MCF 10A (cell line): ENCODE measurements around the gene VCL. TPM values are rescaled to one million over a fixed set of nuclear protein-coding genes. Genes with fewer than 3 reads are reported as not detected.

ENCODE experiments used
- BruUV-seq: library from RNA; stranded (reverse); fragments of 400-500 nt; replicated peaks from 2 replicates; lab custom pipeline; 2021; lab: Mats Ljungman, UMichigan
- CTCF ChIA-PET: fragments of 300-600 bp; sonication (Branson Sonifier 250); formaldehyde crosslinking; extraction: SDS; loops from one replicate; lab custom pipeline; 2021; ENCODE audit warnings: antibody characterized with exemption, inconsistent platforms; lab: Yijun Ruan, JAX
- POLR2A ChIA-PET: fragments of 300-600, 350-650 bp; sonication (Branson Sonifier 250); formaldehyde crosslinking; extraction: SDS; loops from one replicate; lab custom pipeline; 2020; ENCODE audit warnings: antibody characterized with exemption, inconsistent platforms; lab: Yijun Ruan, JAX
- DNase-seq: peaks from one replicate; pipeline ENCODE4 v3.0.0-alpha.2; 2018; ENCODE audit not compliant: unreplicated experiment
- H3K27ac Mint-ChIP-seq: one replicate; pipeline ENCODE4 v1.8.0; 2022; ENCODE audit warnings: mild to moderate bottlenecking, low read depth, mixed read lengths; ENCODE audit not compliant: unreplicated experiment
- H3K27me3 Mint-ChIP-seq: one replicate; pipeline ENCODE4 v1.8.0; 2022; ENCODE audit warnings: mixed read lengths; ENCODE audit not compliant: insufficient read depth, unreplicated experiment
- H3K36me3 Mint-ChIP-seq: one replicate; pipeline ENCODE4 v1.8.0; 2022; ENCODE audit warnings: mild to moderate bottlenecking, moderate library complexity, mixed read lengths; ENCODE audit not compliant: insufficient read depth, unreplicated experiment
- H3K4me1 Mint-ChIP-seq: one replicate; pipeline ENCODE4 v1.8.0; 2022; ENCODE audit warnings: mixed read lengths; ENCODE audit not compliant: insufficient read depth, unreplicated experiment
- H3K4me3 Mint-ChIP-seq: one replicate; pipeline ENCODE4 v1.8.0; 2022; ENCODE audit warnings: mild to moderate bottlenecking, moderate library complexity, mixed read lengths; ENCODE audit not compliant: unreplicated experiment
- H3K9me3 Mint-ChIP-seq: one replicate; pipeline ENCODE4 v1.8.0; 2022; ENCODE audit warnings: mixed read lengths; ENCODE audit not compliant: unreplicated experiment
- CTCF ChIP-seq: fragments of 200-600 bp; IDR thresholded peaks from one replicate; pipeline ENCODE4 v1.8.0; 2022; ENCODE audit warnings: antibody characterized with exemption, mild to moderate bottlenecking; ENCODE audit not compliant: unreplicated experiment
- intact Hi-C: fragments of 100-400 bp; cut with micrococcal nuclease; formaldehyde crosslinking; loops from 2 replicates; pipeline ENCODE4 v1.14.1; 2022
- total RNA-seq: library from RNA; stranded (reverse); gene quantifications from 2 replicates; pipeline ENCODE4 v1.2.3, GENCODE V29; 2022

Gene VCL
- total RNA-seq, 1 experiment from 2014 or later: 90.2 TPM

GRCh38 chr10:73953665-73954064 lies 44.3 kb upstream of the VCL start:
- no peaks in the 10 kb centered on the region for H3K27me3 Mint-ChIP-seq
- DNase-seq: no peak
- POLR2A ChIA-PET: interaction anchor here (0.7 kb wide), 1 partner anchor 10 kb away, joined by 3 read pairs; no protein-coding TSS in a partner anchor
- intact Hi-C loops: no loop called here
- no TSS peak for BruUV-seq
- H3K27ac Mint-ChIP-seq: no peak overlapping the region
- H3K4me3 Mint-ChIP-seq: no peak overlapping the region
- no peak for TF ChIP-seq CTCF
- peaks cover 4% of the 10 kb centered on the region for H3K4me1 Mint-ChIP-seq
- CTCF ChIA-PET: interaction anchor here (1.1 to 1.8 kb wide), 2 partner anchors 13 to 66 kb away, joined by 4 to 13 read pairs; no protein-coding TSS in a partner anchor
- no peaks in the 10 kb centered on the region for H3K36me3 Mint-ChIP-seq
- H3K9me3 Mint-ChIP-seq: no peaks in the 10 kb centered on the region

- intact Hi-C loops: loop anchor here (5.0 kb wide), 1 partner anchor 67 kb away; no protein-coding TSS in a partner anchor
- DNase-seq: no peak
- Mint-ChIP-seq H3K9me3 (no peaks in the 10 kb centered on the region), H3K4me3 (no peak overlapping the region), H3K27me3 (no peaks in the 10 kb centered on the region), H3K36me3 (no peaks in the 10 kb centered on the region), H3K4me1 (peaks cover 4% of the 10 kb centered on the region), H3K27ac (no peak overlapping the region)
- CTCF ChIA-PET: no interaction called here
- POLR2A ChIA-PET: interaction anchor here (0.9 kb wide), 1 partner anchor 11 kb away, joined by 3 read pairs; no protein-coding TSS in a partner anchor
- TF ChIP-seq CTCF: no peak
- BruUV-seq: no TSS peak
Measured at GRCh38 chr10:73954737-73955136, 43.2 kb upstream of the VCL start.

- CTCF ChIA-PET: interaction anchor here (3.2 kb wide), 1 partner anchor 15 kb away, joined by 29 read pairs; no protein-coding TSS in a partner anchor
Measured at GRCh38 chr10:73955719-73956118, 42.2 kb upstream of the VCL start.

More at GRCh38 chr10:73955719-73956118, 42.2 kb upstream of the VCL start:
- H3K36me3 Mint-ChIP-seq: no peaks in the 10 kb centered on the region
- TF ChIP-seq CTCF: no peak
- peaks cover 4% of the 10 kb centered on the region for H3K4me1 Mint-ChIP-seq
- BruUV-seq: no TSS peak
- DNase-seq: no peak
- H3K4me3 Mint-ChIP-seq: no peak overlapping the region
- POLR2A ChIA-PET: interaction anchor here (0.9 to 1.1 kb wide), 2 partner anchors 10 kb away, joined by 3 to 5 read pairs; no protein-coding TSS in a partner anchor
- intact Hi-C loops: loop anchor here (2.0 to 5.0 kb wide), 2 partner anchors 68 to 125 kb away; no protein-coding TSS in a partner anchor
- no peaks in the 10 kb centered on the region for H3K27me3 Mint-ChIP-seq
- H3K27ac Mint-ChIP-seq: no peak overlapping the region
- no peaks in the 10 kb centered on the region for H3K9me3 Mint-ChIP-seq
